Measurements from ENCODE around the gene PIK3CB.
"Not testable (repeated sequence)": the region's sequence is repeated elsewhere in the genome, so short reads cannot be mapped to it uniquely, and the experiment has no call there.

PIK3CB gene

GRCh38 chr3:138726946-138727730, 107.6 kb downstream of the PIK3CB start:
- DNase-seq = no peak

GRCh38 chr3:138726042-138726441, 108.7 kb downstream of the PIK3CB start:
- DNase-seq = not testable (repeated sequence)

GRCh38 chr3:138725116-138725515, 109.6 kb downstream of the PIK3CB start:
- no peak for DNase-seq

- DNase-seq = no peak
Measured at GRCh38 chr3:138724443-138724842, 110.3 kb downstream of the PIK3CB start.

GRCh38 chr3:138718849-138719248, 115.9 kb downstream of the PIK3CB start:
- DNase-seq = no peak

GRCh38 chr3:138717348-138717747, 117.4 kb downstream of the PIK3CB start:
- no peak for DNase-seq

- no peak for DNase-seq
Measured at GRCh38 chr3:138712086-138712485, 122.6 kb downstream of the PIK3CB start.

- DNase-seq = no peak
Measured at GRCh38 chr3:138705675-138706074, 129.1 kb downstream of the PIK3CB start.

GRCh38 chr3:138696666-138697370, 137.9 kb downstream of the PIK3CB start:
- DNase-seq = no peak

- DNase-seq = no peak
Measured at GRCh38 chr3:138694287-138695007, 140.3 kb downstream of the PIK3CB start.

- no peak for DNase-seq
Measured at GRCh38 chr3:138692152-138692551, 142.6 kb downstream of the PIK3CB start.

- DNase-seq = no peak
Measured at GRCh38 chr3:138691351-138691750, 143.4 kb downstream of the PIK3CB start.

GRCh38 chr3:138690036-138690435, 144.7 kb downstream of the PIK3CB start:
- DNase-seq = no peak

GRCh38 chr3:138688871-138689299, 145.8 kb downstream of the PIK3CB start:
- no peak for DNase-seq

GRCh38 chr3:138687236-138687635, 147.5 kb downstream of the PIK3CB start:
- no peak for DNase-seq

- no peak for DNase-seq
Measured at GRCh38 chr3:138686771-138687221, 147.9 kb downstream of the PIK3CB start.

- DNase-seq = no peak
Measured at GRCh38 chr3:138684396-138684795, 150.3 kb downstream of the PIK3CB start.

- no peak for DNase-seq
Measured at GRCh38 chr3:138682648-138683047, 152.1 kb downstream of the PIK3CB start.

- no peak for DNase-seq
Measured at GRCh38 chr3:138681463-138682220, 153.1 kb downstream of the PIK3CB start.

- DNase-seq = not testable (repeated sequence)
Measured at GRCh38 chr3:138680974-138681373, 153.8 kb downstream of the PIK3CB start.

- DNase-seq = no peak
Measured at GRCh38 chr3:138678874-138679392, 155.8 kb downstream of the PIK3CB start.

GRCh38 chr3:138678086-138678485, 156.6 kb downstream of the PIK3CB start:
- no peak for DNase-seq
